ENCODE results near the gene PPP3R2.
"Not testable (repeated sequence)": the region's sequence is repeated elsewhere in the genome, so short reads cannot be mapped to it uniquely, and the experiment has no call there.

PPP3R2 gene

DNA sequence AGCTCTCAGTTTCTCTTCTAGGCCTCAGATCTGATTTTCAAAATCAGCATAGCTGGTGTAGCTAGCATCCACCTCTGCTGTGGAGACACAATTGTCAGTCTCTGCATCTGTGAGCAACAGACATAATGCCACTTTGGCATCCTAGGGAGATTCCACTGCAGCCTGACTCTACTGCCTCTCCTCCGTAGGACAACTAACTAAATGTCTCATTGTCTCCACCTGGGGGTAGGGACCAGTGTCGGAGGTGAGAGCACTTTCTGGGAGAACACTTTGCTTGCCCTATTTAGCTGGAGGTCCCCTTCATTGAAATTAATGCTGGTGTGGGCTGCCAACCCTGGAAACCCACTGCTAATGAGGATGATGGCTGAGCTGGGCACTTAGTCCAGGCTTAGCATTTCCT is 1.4 kb downstream of the PPP3R2 start:
- Histone ChIP-seq H3K79me2 (ENCODE audit: low read length) (no peaks in the 10 kb centered on the region), H3K9ac (ENCODE audit: low read length) (no peak overlapping the region), H2AFZ (ENCODE audit: low read depth, low read length) (no peak overlapping the region), H3K27ac (ENCODE audit: low read length) (no peak overlapping the region), H3K4me3 (ENCODE audit: low read length) (no peak overlapping the region), H3K27me3 (ENCODE audit: low read depth, low read length) (no peaks in the 10 kb centered on the region), H4K20me1 (ENCODE audit: insufficient read depth, low read length) (no peaks in the 10 kb centered on the region), H3K9me3 (ENCODE audit: insufficient read depth, low read length) (no peaks in the 10 kb centered on the region), H3K4me2 (ENCODE audit: low read length) (no peak overlapping the region), H3K4me1 (ENCODE audit: low read length) (peaks cover 12% of the 10 kb centered on the region), H3K36me3 (replicated peaks; ENCODE audit: low read depth, low read length) (no peaks in the 10 kb centered on the region)
- TF ChIP-seq EZH2phosphoT487 (IDR thresholded peaks at IDR 0.05; ENCODE audit: low read depth): no peak
- TF ChIP-seq, protein P1, sequence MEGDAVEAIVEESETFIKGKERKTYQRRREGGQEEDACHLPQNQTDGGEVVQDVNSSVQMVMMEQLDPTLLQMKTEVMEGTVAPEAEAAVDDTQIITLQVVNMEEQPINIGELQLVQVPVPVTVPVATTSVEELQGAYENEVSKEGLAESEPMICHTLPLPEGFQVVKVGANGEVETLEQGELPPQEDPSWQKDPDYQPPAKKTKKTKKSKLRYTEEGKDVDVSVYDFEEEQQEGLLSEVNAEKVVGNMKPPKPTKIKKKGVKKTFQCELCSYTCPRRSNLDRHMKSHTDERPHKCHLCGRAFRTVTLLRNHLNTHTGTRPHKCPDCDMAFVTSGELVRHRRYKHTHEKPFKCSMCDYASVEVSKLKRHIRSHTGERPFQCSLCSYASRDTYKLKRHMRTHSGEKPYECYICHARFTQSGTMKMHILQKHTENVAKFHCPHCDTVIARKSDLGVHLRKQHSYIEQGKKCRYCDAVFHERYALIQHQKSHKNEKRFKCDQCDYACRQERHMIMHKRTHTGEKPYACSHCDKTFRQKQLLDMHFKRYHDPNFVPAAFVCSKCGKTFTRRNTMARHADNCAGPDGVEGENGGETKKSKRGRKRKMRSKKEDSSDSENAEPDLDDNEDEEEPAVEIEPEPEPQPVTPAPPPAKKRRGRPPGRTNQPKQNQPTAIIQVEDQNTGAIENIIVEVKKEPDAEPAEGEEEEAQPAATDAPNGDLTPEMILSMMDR (IDR thresholded peaks at IDR 0.05; ENCODE audit: low read depth, low read length): no peak

DNA sequence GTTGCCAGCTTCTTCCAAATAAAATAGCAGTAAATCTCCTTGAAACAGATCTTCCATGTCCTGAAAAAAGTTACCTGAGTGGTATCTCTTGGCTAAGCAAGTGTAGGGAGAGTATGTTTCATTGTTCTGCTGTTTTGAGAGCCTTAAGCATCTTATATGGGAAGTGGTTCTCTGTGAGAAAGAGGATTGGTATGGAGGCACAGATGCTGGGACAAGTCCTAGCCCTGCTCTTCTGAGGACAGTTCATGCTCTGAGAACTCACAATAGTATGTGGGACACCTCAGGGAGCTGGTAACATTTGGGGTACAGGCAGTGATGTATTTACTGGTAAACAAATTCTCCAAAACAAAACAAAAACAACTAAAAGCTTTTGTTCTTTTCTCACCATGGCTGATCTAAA is 2.0 kb downstream of the PPP3R2 start:
- peaks cover 12% of the 10 kb centered on the region for H3K4me1 ChIP-seq (ENCODE audit: low read length)
- H4K20me1 ChIP-seq (ENCODE audit: insufficient read depth, low read length): no peaks in the 10 kb centered on the region
- H3K79me2 ChIP-seq (ENCODE audit: low read length): no peaks in the 10 kb centered on the region
- TF ChIP-seq, protein P1 (IDR thresholded peaks at IDR 0.05; ENCODE audit: low read depth, low read length): no peak
- TF ChIP-seq EZH2phosphoT487 (IDR thresholded peaks at IDR 0.05; ENCODE audit: low read depth): no peak
- no peaks in the 10 kb centered on the region for H3K27me3 ChIP-seq (ENCODE audit: low read depth, low read length)
- H3K4me3 ChIP-seq (ENCODE audit: low read length): no peak overlapping the region
- H3K9me3 ChIP-seq (ENCODE audit: insufficient read depth, low read length): no peaks in the 10 kb centered on the region
- H3K36me3 ChIP-seq (replicated peaks; ENCODE audit: low read depth, low read length): no peaks in the 10 kb centered on the region
- no peak overlapping the region for H3K9ac ChIP-seq (ENCODE audit: low read length)
- H3K4me2 ChIP-seq (ENCODE audit: low read length): no peak overlapping the region
- H3K27ac ChIP-seq (ENCODE audit: low read length): no peak overlapping the region
- H2AFZ ChIP-seq (ENCODE audit: low read depth, low read length): no peak overlapping the region

DNA sequence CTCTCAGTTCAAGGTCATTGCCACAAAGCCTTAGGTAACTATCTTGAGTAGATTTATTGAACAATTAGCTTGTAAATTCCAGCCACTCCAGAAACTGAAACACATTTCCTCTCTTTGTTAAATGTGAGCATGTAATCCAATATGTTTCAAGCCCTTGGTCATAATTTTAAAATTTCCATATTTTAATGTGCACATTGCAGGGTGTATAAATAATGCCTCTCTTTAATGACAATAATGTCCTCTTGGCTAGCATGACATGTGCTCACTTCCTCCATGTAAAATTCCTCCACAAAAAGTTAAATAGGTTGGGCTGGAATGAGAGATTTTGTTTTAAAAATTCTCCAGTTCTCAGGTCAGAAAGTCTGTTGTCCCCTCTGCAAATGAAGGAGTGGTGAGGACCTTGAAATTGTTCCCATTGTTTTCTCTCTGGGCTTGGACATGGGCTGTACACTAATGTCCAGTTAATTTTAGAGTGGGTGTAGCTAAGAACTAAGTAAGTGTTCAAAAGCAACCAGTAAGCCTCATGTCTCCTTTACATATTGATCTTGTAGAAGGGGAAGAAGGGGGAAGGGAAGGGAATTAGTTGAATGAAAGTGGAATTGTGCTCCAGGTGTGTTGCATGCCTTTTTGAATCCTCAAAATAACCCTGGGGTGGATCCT is 2.9 kb downstream of the PPP3R2 start:
- Histone ChIP-seq H3K27ac (ENCODE audit: low read length) (no peak overlapping the region), H3K4me3 (ENCODE audit: low read length) (no peak overlapping the region)

DNA sequence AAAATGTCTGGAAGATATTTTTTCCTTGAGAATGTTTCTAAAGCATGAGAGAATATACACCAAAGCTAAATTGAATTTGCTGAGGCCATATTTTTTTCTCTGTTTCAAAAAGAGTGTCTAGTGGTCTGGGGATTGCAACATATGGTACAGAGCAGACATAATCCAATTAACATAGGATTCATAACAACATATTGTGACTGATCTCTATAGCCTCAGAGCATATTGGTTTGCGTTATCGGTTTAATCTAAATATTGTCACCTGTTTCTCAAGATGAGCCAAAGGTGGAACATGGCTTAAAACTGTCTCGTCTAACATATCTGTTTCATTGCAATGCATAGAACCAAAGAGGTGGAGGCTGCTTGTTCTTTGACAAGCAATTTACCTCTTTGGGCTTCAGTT is 3.9 kb downstream of the PPP3R2 start:
- Histone ChIP-seq H3K79me2 (ENCODE audit: low read length) (no peaks in the 10 kb centered on the region), H3K36me3 (replicated peaks; ENCODE audit: low read depth, low read length) (no peaks in the 10 kb centered on the region), H3K27me3 (ENCODE audit: low read depth, low read length) (no peaks in the 10 kb centered on the region), H3K9me3 (ENCODE audit: insufficient read depth, low read length) (no peaks in the 10 kb centered on the region), H2AFZ (ENCODE audit: low read depth, low read length) (no peak overlapping the region), H3K9ac (ENCODE audit: low read length) (no peak overlapping the region), H3K27ac (ENCODE audit: low read length) (no peak overlapping the region), H3K4me3 (ENCODE audit: low read length) (no peak overlapping the region), H4K20me1 (ENCODE audit: insufficient read depth, low read length) (no peaks in the 10 kb centered on the region), H3K4me2 (ENCODE audit: low read length) (no peak overlapping the region), H3K4me1 (ENCODE audit: low read length) (peaks cover 23% of the 10 kb centered on the region)
- TF ChIP-seq EZH2phosphoT487 (IDR thresholded peaks at IDR 0.05; ENCODE audit: low read depth): no peak
- TF ChIP-seq, protein P1 (IDR thresholded peaks at IDR 0.05; ENCODE audit: low read depth, low read length): no peak

More for the DNA sequence above, 2.9 kb downstream of the PPP3R2 start:
- Histone ChIP-seq H3K4me2 (ENCODE audit: low read length) (no peak overlapping the region), H3K4me1 (ENCODE audit: low read length) (peaks cover 13% of the 10 kb centered on the region), H3K79me2 (ENCODE audit: low read length) (no peaks in the 10 kb centered on the region), H3K27me3 (ENCODE audit: low read depth, low read length) (no peaks in the 10 kb centered on the region), H3K9me3 (ENCODE audit: insufficient read depth, low read length) (no peaks in the 10 kb centered on the region), H3K9ac (ENCODE audit: low read length) (no peak overlapping the region), H2AFZ (ENCODE audit: low read depth, low read length) (no peak overlapping the region), H4K20me1 (ENCODE audit: insufficient read depth, low read length) (no peaks in the 10 kb centered on the region), H3K36me3 (replicated peaks; ENCODE audit: low read depth, low read length) (no peaks in the 10 kb centered on the region)
- TF ChIP-seq EZH2phosphoT487 (IDR thresholded peaks at IDR 0.05; ENCODE audit: low read depth): no peak
- TF ChIP-seq, protein P1 (IDR thresholded peaks at IDR 0.05; ENCODE audit: low read depth, low read length): no peak

DNA sequence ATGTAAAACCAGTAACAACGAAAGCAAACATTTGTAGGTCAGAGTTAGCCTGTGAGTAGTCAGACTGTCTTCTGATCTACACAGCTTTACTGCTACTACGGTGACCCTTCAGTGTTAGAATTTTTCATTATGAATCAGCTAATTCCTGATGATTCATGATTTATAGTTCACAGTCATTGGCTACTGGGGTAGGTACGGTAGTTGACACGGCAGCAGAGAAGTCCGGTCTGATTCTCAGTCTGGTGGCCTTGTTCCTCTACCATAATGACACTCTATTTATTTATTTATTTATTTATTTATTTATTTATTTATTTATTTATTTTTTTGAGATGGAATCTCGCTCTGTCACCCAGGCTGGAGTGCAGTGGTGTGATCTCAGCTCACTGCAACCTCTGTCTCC is 4.7 kb downstream of the PPP3R2 start:
- not testable (repeated sequence) for H3K9me3 ChIP-seq (ENCODE audit: insufficient read depth, low read length); H4K20me1 ChIP-seq (ENCODE audit: insufficient read depth, low read length); H2AFZ ChIP-seq (ENCODE audit: low read depth, low read length); H3K79me2 ChIP-seq (ENCODE audit: low read length); H3K4me3 ChIP-seq (ENCODE audit: low read length); H3K27me3 ChIP-seq (ENCODE audit: low read depth, low read length); H3K4me2 ChIP-seq (ENCODE audit: low read length); H3K36me3 ChIP-seq (replicated peaks; ENCODE audit: low read depth, low read length); H3K27ac ChIP-seq (ENCODE audit: low read length); H3K9ac ChIP-seq (ENCODE audit: low read length)
- peaks cover 26% of the 10 kb centered on the region for H3K4me1 ChIP-seq (ENCODE audit: low read length)
